ENCODE measurements around the gene MRGPRX2. TPM values are rescaled to one million over a fixed set of nuclear protein-coding genes. Genes with fewer than 3 reads are reported as not detected.

Gene MRGPRX2
- total RNA-seq, 4 donors from 2014 or later = not detected

DNA sequence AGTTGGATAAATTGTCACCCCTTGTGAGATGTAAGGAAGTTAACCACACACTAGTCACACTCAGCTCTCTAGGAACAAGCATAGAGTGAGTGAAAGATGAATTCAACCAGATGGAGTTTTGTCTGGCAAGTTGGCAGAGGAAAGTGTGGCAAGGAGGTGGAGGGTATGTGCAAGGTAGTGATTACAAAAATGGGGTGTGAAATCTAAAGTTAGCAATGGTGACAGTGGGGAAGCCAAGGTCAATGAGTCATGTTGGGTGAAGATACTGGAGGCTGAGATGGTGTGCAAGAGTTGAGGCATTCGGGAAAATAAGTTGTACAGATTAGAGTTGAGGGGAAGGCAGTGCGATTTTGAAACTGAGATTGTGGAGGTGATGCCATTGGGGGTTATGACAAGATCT, 33.7 kb downstream of the MRGPRX2 start:
- H3K27me3 ChIP-seq = peaks cover 11% of the 10 kb centered on the region
- H3K27ac ChIP-seq = no peak overlapping the region
- no peaks in the 10 kb centered on the region for H3K4me1 ChIP-seq
- no peaks in the 10 kb centered on the region for H3K36me3 ChIP-seq
- H3K4me3 ChIP-seq = no peak overlapping the region
- H3K9me3 ChIP-seq = no peaks in the 10 kb centered on the region
- in situ Hi-C loops (cut with MboI; ENCODE audit: low pct_ligation_motif_present in 1 of 4, low pct_unique_long_range_greater_than_20kb in 1 of 4, low sequenced_read_pairs in 3 of 4) = no loop called here
- 80 to 100% methylated on average over 1 to 2 of the region's 2 CpGs for WGBS, 2 donors (ENCODE audit: low coverage in 1 of 2)
- intact Hi-C loops (cut with DNase I; ENCODE audit: low total_unique reads) = no loop called here
- TF ChIP-seq, protein P1, sequence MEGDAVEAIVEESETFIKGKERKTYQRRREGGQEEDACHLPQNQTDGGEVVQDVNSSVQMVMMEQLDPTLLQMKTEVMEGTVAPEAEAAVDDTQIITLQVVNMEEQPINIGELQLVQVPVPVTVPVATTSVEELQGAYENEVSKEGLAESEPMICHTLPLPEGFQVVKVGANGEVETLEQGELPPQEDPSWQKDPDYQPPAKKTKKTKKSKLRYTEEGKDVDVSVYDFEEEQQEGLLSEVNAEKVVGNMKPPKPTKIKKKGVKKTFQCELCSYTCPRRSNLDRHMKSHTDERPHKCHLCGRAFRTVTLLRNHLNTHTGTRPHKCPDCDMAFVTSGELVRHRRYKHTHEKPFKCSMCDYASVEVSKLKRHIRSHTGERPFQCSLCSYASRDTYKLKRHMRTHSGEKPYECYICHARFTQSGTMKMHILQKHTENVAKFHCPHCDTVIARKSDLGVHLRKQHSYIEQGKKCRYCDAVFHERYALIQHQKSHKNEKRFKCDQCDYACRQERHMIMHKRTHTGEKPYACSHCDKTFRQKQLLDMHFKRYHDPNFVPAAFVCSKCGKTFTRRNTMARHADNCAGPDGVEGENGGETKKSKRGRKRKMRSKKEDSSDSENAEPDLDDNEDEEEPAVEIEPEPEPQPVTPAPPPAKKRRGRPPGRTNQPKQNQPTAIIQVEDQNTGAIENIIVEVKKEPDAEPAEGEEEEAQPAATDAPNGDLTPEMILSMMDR (IDR thresholded peaks at IDR 0.05) = no peak
- TF ChIP-seq EP300 (IDR thresholded peaks at IDR 0.05; ENCODE audit: low read depth) (no peak), POLR2A (IDR thresholded peaks at IDR 0.05) (no peak), POLR2AphosphoS5 (IDR thresholded peaks at IDR 0.05) (no peak)
- DNase-seq = no peak

DNA sequence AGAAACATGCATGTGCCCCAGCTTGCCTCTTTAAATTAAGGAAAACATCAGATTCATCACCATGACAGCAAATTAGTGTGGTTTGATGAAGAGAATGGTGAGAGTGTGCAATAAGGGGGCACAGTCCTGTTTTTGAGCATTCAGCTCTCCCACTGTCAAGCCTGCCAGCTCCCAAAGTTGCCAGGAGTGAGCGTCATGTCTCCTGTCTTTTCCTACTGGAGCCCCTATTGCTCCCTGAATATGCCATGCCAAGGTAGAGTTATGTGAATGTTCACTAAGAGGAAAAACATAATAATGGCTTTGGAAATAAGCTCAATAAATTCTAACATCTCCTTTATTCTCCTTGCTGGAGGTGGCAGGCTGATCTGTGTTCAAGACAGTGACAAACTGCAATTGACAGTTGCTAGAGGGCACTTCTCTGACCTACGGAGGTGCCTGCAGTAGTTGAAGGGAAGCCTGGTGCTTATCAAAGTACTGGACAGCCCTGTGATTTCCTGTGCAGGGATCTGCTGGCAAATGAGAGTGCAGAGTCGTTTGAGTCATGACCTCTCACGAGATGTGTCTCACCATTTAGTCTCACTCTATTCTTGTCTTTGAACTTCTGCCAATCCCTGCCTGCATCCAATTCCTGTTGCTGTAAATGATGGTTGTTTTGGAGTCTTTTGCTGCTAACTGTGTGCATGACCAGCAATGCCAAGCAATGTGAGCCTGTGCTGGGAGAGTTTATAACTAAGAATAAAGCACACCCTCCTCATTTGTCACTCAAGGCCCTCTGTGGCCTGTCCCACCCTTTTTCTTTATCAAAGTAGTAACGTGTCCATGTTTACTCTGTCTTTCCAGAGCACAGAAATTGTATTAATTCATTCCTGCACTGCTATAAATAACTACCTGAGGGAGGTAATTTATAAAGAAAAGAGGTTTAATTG, 34.8 kb downstream of the MRGPRX2 start:
- intact Hi-C loops (cut with DNase I; ENCODE audit: low total_unique reads) = no loop called here
- WGBS, 2 donors (ENCODE audit: low coverage in 1 of 2) = 10 to 20% methylated on average over 2 to 5 of the region's 5 CpGs
- Histone ChIP-seq H3K27me3 (peaks cover 11% of the 10 kb centered on the region), H3K27ac (no peak overlapping the region), H3K9me3 (no peaks in the 10 kb centered on the region), H3K4me3 (no peak overlapping the region), H3K36me3 (no peaks in the 10 kb centered on the region), H3K4me1 (no peaks in the 10 kb centered on the region)
- TF ChIP-seq POLR2A (IDR thresholded peaks at IDR 0.05) = no peak
- TF ChIP-seq POLR2AphosphoS5 (IDR thresholded peaks at IDR 0.05) = no peak
- TF ChIP-seq EP300 (IDR thresholded peaks at IDR 0.05; ENCODE audit: low read depth) = no peak
- TF ChIP-seq, protein P1 (IDR thresholded peaks at IDR 0.05) = no peak
- in situ Hi-C loops (cut with MboI; ENCODE audit: low pct_ligation_motif_present in 1 of 4, low pct_unique_long_range_greater_than_20kb in 1 of 4, low sequenced_read_pairs in 3 of 4) = no loop called here
- DNase-seq = no peak

DNA sequence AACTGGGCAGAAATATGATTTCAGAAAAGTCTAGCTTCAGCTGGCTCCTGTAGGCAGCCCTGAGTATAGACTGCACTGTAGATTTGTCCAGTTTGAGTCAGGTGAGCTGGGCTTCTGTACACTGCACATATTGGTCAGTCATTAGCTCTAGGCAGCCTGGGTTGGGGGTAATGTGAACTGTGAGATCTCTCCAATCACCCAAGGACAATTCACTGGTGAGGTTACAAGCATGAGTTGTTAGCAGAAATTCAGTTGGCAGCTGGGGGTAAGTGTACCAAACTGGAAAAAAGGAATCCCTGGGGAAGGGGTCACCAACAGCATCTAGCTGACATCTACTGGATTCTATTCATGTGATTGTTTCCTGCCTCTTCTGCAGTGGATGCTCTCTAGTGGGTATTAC, 39.7 kb downstream of the MRGPRX2 start:
- no peaks in the 10 kb centered on the region for H3K36me3 ChIP-seq
- in situ Hi-C loops (cut with MboI; ENCODE audit: low pct_ligation_motif_present in 1 of 4, low pct_unique_long_range_greater_than_20kb in 1 of 4, low sequenced_read_pairs in 3 of 4) (no loop called here), intact Hi-C loops (cut with DNase I; ENCODE audit: low total_unique reads) (no loop called here)
- H3K4me3 ChIP-seq = no peak overlapping the region
- TF ChIP-seq POLR2AphosphoS5 (IDR thresholded peaks at IDR 0.05) (no peak), EP300 (IDR thresholded peaks at IDR 0.05; ENCODE audit: low read depth) (no peak), POLR2A (IDR thresholded peaks at IDR 0.05) (no peak)
- TF ChIP-seq, protein P1 (IDR thresholded peaks at IDR 0.05) = no peak
- no peaks in the 10 kb centered on the region for H3K4me1 ChIP-seq
- H3K27ac ChIP-seq = no peak overlapping the region
- H3K9me3 ChIP-seq = no peaks in the 10 kb centered on the region
- DNase-seq = no peak
- peaks cover 8% of the 10 kb centered on the region for H3K27me3 ChIP-seq

DNA sequence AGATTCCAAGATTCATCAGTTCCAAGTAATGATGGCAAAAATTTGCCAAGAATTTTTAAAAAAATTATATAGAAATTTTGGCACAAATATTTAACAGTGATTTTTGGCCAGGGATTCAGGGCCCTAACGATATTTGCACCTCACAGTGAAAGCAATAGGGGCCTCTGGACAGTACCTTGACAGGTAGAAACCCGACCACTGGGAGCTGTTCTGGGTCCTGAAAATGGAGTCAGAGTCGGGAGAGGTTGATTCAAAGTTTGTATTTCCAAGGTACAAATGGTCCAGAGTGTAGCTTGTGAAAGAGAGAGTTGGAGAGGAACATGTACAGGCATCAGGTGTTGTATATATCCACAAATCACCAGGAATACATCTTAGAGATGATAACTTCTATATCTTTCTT, 41.6 kb downstream of the MRGPRX2 start:
- TF ChIP-seq EP300 (IDR thresholded peaks at IDR 0.05; ENCODE audit: low read depth) (no peak), POLR2AphosphoS5 (IDR thresholded peaks at IDR 0.05) (no peak), POLR2A (IDR thresholded peaks at IDR 0.05) (no peak)
- TF ChIP-seq, protein P1 (IDR thresholded peaks at IDR 0.05) = no peak
- 14 to 29% methylated on average over 1 to 3 of the region's 3 CpGs for WGBS, 2 donors (ENCODE audit: low coverage in 1 of 2)
- Histone ChIP-seq H3K4me3 (no peak overlapping the region), H3K9me3 (no peaks in the 10 kb centered on the region), H3K27ac (no peak overlapping the region), H3K27me3 (no peaks in the 10 kb centered on the region), H3K36me3 (no peaks in the 10 kb centered on the region), H3K4me1 (no peaks in the 10 kb centered on the region)
- intact Hi-C loops (cut with DNase I; ENCODE audit: low total_unique reads) (no loop called here), in situ Hi-C loops (cut with MboI; ENCODE audit: low pct_ligation_motif_present in 1 of 4, low pct_unique_long_range_greater_than_20kb in 1 of 4, low sequenced_read_pairs in 3 of 4) (no loop called here)
- DNase-seq = no peak

Measured in transverse colon (tissue), 4 donors.